IgD-negative memory B cell (primary cell): ENCODE data around the gene HPCAL1. TPM values are rescaled to one million over a fixed set of nuclear protein-coding genes. Genes with fewer than 3 reads are reported as not detected.

ENCODE experiments used
- H3K27ac Mint-ChIP-seq, 3 donors: one replicate each; pipeline ENCODE4 v1.8.0; 2020 to 2022; ENCODE audit warnings: mild to moderate bottlenecking in 3 of 3, mixed read lengths in 3 of 3, moderate library complexity in 1 of 3
- H3K27me3 Mint-ChIP-seq: one replicate; pipeline ENCODE4 v1.8.0; 2021; ENCODE audit warnings: mixed read lengths
- H3K36me3 Mint-ChIP-seq: one replicate; pipeline ENCODE4 v1.8.0; 2020; ENCODE audit warnings: mild to moderate bottlenecking, mixed read lengths
- H3K4me1 Mint-ChIP-seq, 3 donors: one replicate each; pipeline ENCODE4 v1.8.0; 2020 to 2022; ENCODE audit warnings: mixed read lengths in 3 of 3, mild to moderate bottlenecking in 1 of 3
- H3K4me3 Mint-ChIP-seq, 4 donors: one replicate each; pipeline ENCODE4 v1.8.0; 2020 to 2022; ENCODE audit warnings: mild to moderate bottlenecking in 4 of 4, mixed read lengths in 4 of 4, moderate library complexity in 3 of 4
- H3K9me3 Mint-ChIP-seq, 3 donors: one replicate each; pipeline ENCODE4 v1.8.0; 2020 to 2021; ENCODE audit warnings: mixed read lengths in 3 of 3, mild to moderate bottlenecking in 1 of 3
- polyA plus RNA-seq: library from polyadenylated mRNA; unstranded; fragments of 300-500 nt; fragmentation: Illumina TruSeq; gene quantifications from one replicate; pipeline ENCODE4 v1.2.3, GENCODE V29; 2021

The HPCAL1 gene
- polyA plus RNA-seq, 1 donor from 2014 or later, result 89.2 TPM

DNA sequence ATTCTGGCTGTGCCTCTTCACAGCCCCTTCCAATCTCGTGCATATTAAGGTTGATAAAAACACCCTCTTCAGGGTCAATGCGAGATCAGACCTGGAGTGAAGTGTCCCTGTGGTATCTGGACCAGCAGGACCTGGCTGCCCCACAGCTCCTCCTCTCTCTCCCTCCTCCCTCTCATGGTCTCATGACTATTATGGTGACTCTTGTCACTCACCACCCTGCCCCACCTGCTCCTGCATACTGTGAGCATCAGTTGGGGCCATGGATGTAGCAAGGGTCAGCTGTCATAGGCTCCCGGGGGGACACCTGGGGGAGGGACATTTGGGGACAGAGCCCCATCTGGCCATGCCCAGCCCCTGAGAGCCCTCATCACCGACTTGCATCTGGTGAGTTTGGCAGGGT, 95.2 kb downstream of the HPCAL1 start:
- H3K9me3 Mint-ChIP-seq, result no peaks in the 10 kb centered on the region
- peaks cover 22 to 36% (median 24%) of the 10 kb centered on the region in 3 donors for H3K4me1 Mint-ChIP-seq
- peak overlapping the region in 1 of 3 donors; percentile 51 for H3K27ac Mint-ChIP-seq
- H3K36me3 Mint-ChIP-seq, result peaks cover 1% of the 10 kb centered on the region
- peak overlapping the region in 1 of 4 donors; percentile 51 for H3K4me3 Mint-ChIP-seq
- H3K27me3 Mint-ChIP-seq, result no peaks in the 10 kb centered on the region

DNA sequence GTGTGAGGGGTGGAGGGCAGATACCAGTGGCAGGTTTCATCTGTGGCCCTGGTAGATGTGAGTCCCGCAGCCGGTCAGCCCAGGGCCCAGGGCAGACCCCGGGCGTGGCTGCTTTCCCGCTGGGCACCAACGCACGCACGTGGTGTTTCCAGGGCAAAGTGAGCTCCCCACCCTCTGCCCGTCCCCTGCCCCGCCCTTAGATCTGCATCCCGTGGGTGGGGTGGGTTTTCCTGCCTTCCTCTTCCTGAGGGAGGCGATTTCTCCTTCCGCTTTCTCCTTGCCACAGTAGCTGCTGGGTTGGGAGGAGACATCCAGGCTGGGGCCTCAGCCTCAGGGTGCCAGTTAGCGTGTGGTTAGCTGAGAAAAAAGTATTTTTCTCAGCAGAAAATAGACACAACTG, 95.8 kb downstream of the HPCAL1 start:
- H3K27ac Mint-ChIP-seq, result peak overlapping the region in 2 of 3 donors; percentile 86 to 87
- peaks cover 1% of the 10 kb centered on the region for H3K36me3 Mint-ChIP-seq
- H3K27me3 Mint-ChIP-seq, result no peaks in the 10 kb centered on the region
- no peaks in the 10 kb centered on the region for H3K9me3 Mint-ChIP-seq
- H3K4me1 Mint-ChIP-seq, result peaks cover 22 to 36% (median 22%) of the 10 kb centered on the region in 3 donors
- H3K4me3 Mint-ChIP-seq, result peak overlapping the region in 1 of 4 donors; percentile 82

DNA sequence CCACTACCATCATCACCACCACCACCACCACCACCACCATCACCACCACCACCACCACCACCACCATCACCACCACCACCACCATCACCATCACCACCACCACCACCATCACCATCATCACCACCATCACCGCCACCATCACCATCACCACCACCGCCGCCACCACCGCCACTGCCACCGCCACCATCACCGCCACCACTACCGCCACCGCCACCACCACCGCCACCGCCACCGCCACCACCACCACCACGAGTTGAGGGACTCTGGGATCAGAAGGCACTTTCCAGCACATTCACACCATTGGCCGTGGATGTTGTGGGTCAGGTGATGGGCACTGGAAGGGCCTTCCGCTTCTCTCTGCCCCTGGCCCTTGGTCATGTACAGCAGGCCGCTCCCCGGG, 96.7 kb downstream of the HPCAL1 start:
- Mint-ChIP-seq H3K36me3 (peaks cover 1% of the 10 kb centered on the region), H3K27me3 (no peaks in the 10 kb centered on the region), H3K9me3 (no peaks in the 10 kb centered on the region), H3K4me1 (peaks cover 21 to 34% (median 24%) of the 10 kb centered on the region in 3 donors), H3K4me3 (peak overlapping the region in 1 of 4 donors; percentile 79), H3K27ac (peak overlapping the region in 1 of 3 donors; percentile 91)

DNA sequence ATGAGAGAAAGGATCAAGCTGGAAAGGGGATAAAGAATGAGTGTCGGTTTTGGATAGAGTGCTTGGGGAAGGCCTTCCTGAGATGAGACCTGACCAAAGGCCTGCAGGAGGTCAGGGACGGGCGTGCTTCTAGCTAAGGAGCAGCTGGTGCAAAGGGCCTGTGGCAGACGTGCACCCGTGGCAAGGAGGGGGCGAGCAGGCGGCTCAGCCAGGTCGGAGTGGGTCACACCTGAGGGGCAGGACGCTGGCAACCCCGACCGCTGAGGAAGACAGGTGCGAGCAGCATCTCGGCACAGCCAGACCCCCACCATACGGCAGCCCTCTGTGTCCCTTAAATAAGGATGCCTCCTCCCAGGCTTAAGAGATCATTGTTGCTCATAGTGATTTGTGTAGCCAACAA, 97.3 kb downstream of the HPCAL1 start:
- no peaks in the 10 kb centered on the region for H3K27me3 Mint-ChIP-seq
- no peaks in the 10 kb centered on the region for H3K9me3 Mint-ChIP-seq
- H3K4me1 Mint-ChIP-seq, result peaks cover 20 to 32% (median 23%) of the 10 kb centered on the region in 3 donors
- H3K4me3 Mint-ChIP-seq, result peak overlapping the region in 2 of 4 donors; percentile 13 to 79
- H3K36me3 Mint-ChIP-seq, result peaks cover 1% of the 10 kb centered on the region
- H3K27ac Mint-ChIP-seq, result peak overlapping the region; percentile 55 to 93 (median 91)

DNA sequence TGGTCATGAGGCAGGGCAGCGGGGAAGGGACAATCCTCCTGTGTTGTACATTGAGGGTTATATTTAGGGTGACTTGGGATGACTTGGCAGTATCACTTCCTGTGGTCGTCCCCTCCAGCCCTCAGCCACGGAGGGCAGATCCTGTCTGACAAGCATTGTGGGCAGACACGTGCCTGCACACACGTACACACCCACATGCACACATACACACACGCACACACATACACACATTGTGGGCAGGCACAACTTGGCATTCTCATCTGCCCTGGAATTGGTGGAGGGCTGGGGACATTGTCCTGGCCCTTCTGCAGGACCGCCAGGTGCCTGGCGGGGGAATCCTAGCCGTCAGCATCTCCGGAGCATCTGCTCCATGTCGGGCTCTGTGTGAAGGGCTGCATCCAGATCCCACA, 97.9 kb downstream of the HPCAL1 start:
- H3K4me3 Mint-ChIP-seq, result peak overlapping the region in 2 of 4 donors; percentile 13 to 60
- peaks cover 16 to 28% (median 18%) of the 10 kb centered on the region in 3 donors for H3K4me1 Mint-ChIP-seq
- H3K27ac Mint-ChIP-seq, result peak overlapping the region; percentile 55 to 93 (median 82)
- H3K27me3 Mint-ChIP-seq, result no peaks in the 10 kb centered on the region
- H3K36me3 Mint-ChIP-seq, result peaks cover 1% of the 10 kb centered on the region
- H3K9me3 Mint-ChIP-seq, result no peaks in the 10 kb centered on the region

DNA sequence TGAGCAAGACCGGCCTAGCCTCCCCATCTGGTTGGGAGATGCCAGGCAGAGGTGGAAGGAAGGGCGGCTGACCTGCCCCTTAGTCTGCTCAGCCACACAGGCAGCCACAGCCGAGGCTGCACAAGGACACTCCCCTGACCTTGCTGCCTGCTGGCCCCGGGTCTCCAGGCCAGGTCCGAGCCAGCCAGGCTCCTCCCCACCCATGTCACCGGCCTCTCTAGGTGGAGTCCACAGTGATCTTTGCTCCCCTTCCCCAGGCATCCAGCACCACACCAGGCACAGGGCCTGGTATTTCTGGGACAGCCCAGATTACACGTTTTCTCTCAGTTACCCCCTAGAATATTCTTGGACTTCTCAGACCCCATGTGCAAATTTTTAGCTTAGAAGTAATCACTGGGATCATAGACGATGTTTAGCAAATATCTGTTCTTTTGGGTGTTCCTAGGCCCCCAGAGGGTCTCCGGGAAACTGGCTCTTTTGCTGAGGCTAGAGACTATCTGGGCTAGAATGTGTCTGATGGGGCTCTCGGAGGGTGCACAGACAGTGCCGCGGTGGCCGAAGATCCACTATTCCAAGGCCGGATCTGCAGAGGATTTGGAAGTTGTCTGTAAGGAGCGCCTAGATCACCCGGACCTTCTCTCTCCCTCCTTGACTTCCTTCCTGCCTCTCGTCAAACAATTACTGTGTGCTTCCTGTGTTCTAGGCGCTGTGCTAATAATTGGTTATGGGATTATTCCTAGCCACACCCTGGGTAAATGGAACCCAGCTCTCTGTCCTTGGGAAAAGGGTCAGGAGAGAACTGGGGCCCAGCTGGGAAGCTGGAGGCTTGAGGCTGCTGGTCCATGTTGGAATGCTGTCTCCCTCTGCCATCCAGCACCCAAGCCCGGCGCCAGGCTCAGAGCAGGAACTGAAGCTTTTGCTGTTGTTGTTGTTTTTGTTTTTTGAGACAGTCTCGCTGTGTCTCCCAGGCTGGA, 98.6 kb downstream of the HPCAL1 start:
- Mint-ChIP-seq H3K9me3 (no peaks in the 10 kb centered on the region), H3K27ac (peak overlapping the region; percentile 55 to 93 (median 90)), H3K4me1 (peaks cover 9 to 21% (median 11%) of the 10 kb centered on the region in 3 donors), H3K36me3 (no peaks in the 10 kb centered on the region), H3K27me3 (no peaks in the 10 kb centered on the region), H3K4me3 (peak overlapping the region in 3 of 4 donors; percentile 13 to 57 (median 39))

DNA sequence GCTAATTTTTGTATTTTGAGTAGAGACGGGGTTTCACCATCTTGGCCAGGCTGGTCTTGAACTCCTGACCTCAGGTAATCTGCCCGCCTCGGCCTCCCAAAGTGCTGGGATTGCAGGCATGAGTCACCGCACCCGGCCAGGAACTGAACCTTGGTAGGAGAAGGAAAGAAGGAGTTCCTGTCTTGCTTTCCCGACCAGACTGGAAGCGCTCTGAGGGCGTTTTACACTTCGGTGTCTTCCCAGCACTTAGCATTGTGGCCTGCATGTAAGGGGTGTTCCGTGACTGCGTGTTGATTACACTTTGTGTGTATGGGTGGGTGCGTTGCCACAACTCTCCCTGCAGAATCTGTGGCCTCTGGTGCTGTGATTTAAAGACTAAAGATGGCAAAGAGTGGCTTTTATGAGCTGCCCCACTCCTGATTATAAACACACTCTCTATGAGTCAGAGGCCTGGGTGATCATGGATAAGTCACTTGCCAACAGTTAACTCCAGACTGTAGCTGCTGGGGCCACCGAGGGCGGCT, 99.4 kb downstream of the HPCAL1 start:
- H3K4me1 Mint-ChIP-seq, result peaks cover 14 to 26% (median 17%) of the 10 kb centered on the region in 3 donors
- peak overlapping the region in 2 of 3 donors; percentile 10 to 90 for H3K27ac Mint-ChIP-seq
- H3K36me3 Mint-ChIP-seq, result no peaks in the 10 kb centered on the region
- H3K4me3 Mint-ChIP-seq, result peak overlapping the region in 1 of 4 donors; percentile 12
- H3K9me3 Mint-ChIP-seq, result no peaks in the 10 kb centered on the region
- no peaks in the 10 kb centered on the region for H3K27me3 Mint-ChIP-seq

DNA sequence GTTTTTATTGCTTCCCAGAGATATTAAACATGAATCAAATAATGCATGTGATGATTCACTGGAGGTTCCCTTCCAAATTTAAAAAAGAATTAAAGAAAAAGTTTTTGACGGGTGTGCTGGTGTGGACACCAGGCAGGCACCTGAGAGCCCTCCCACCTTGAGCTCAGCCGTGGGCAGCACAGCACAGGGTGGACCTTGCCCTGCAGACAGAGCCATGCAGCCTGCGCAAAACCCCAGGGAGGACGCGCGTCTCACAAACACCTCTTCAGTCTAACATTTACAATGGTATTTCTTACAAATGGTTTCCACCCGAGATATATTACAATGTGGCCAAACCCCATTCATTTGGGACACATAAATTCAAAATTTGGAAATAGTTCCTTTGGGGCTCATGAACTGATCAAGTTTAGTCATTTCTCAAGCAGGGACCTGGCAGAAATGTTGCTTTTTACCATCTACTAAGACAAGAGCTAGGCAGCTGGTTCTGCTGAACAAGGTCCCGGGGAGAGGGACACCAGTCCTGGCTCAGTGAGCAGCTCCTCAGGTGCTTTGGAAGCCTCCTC, 100.0 kb downstream of the HPCAL1 start:
- H3K4me3 Mint-ChIP-seq, result peak overlapping the region in 1 of 4 donors; percentile 27

DNA sequence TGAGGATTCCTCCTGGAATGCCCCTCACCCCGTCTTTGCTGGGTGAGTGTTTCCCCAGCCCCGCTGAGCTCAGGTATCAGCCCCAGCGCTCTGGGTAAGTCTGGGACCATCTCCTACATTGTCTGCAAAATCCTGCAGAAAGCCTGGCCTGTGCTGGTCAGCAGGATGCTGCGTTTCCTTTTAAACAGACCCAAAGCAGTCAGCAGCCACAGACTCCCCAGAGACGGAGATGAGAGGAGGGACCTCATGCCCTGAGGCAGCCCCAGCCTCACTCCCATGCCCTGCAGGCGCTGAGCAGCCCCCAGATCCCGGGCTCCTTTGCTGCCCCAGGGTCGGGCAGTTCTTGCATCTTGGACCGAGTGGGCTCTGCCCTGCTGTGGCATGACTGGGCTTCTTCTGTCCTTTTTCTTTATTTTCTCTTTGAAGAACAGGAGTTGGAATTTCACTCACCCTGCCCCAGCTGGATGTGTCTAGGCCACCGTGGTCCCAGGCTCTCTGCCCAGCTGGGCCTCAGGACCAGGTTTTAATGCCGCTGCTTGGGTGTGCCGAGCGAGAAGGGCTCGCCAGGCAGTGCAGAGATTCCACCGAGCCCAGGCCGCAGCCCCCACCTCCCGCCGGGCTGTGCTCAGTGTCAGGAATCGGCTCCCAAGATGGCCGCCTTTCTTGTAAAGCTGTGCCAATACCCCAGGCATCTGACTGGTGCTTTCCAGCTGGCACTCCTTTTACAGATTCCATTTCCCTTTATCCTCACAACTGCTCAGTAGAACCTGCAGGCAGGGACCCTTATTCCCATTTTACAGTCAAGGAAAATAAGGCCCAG, 101.8 kb downstream of the HPCAL1 start:
- no peaks in the 10 kb centered on the region for H3K36me3 Mint-ChIP-seq
- H3K4me1 Mint-ChIP-seq, result peaks cover 32 to 45% (median 39%) of the 10 kb centered on the region in 3 donors
- no peak overlapping the region for H3K4me3 Mint-ChIP-seq
- no peaks in the 10 kb centered on the region for H3K27me3 Mint-ChIP-seq
- no peaks in the 10 kb centered on the region for H3K9me3 Mint-ChIP-seq
- H3K27ac Mint-ChIP-seq, result peak overlapping the region in 2 of 3 donors; percentile 25 to 65

More for the DNA sequence above, 100.0 kb downstream of the HPCAL1 start:
- H3K4me1 Mint-ChIP-seq, result peaks cover 20 to 32% (median 23%) of the 10 kb centered on the region in 3 donors
- no peaks in the 10 kb centered on the region for H3K27me3 Mint-ChIP-seq
- no peaks in the 10 kb centered on the region for H3K9me3 Mint-ChIP-seq
- no peak overlapping the region for H3K27ac Mint-ChIP-seq
- no peaks in the 10 kb centered on the region for H3K36me3 Mint-ChIP-seq

DNA sequence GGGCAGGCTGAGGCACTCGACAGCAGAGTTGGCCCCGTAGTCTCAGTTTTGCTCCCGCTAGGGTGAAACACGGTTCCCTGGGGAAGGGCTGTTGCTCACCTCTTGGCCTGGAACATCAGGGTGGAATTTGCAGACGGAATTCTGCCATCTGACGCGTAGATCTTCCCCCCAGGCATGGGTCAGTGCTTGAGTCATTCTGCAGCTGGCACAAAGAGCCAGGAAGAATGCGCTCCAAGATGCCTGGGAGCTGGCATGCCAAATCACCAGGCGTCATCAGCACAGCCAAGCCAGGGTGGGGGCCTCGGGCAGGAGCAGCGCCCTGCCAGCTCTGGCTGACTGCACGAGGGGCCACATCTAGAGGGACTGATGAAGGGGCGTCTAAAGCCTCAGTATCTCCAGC, 102.7 kb downstream of the HPCAL1 start:
- Mint-ChIP-seq H3K4me1 (peaks cover 39 to 49% (median 46%) of the 10 kb centered on the region in 3 donors), H3K27ac (peak overlapping the region in 1 of 3 donors; percentile 31)

DNA sequence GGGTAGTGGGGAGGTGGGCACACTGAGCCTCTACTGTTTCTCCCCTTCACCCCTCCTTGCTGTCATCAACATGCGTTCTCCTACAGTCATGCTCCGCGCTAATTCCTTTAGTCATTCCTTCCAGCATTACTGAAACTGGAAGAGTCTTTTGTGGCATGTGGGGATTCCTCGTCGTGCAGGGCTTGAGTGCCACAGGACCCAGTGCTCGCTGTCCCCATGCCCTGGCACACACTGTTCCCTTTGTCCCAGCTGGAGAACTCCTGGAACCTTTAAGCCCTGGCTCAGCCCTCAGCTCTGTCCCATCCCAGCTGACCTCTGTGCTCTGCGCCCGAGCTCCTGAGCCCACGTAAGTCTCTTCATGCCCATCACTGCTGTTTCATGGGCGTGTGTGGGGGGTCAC, 103.3 kb downstream of the HPCAL1 start:
- H3K9me3 Mint-ChIP-seq, result no peaks in the 10 kb centered on the region
- H3K4me1 Mint-ChIP-seq, result peaks cover 42 to 49% (median 48%) of the 10 kb centered on the region in 3 donors
- H3K36me3 Mint-ChIP-seq, result no peaks in the 10 kb centered on the region
- H3K4me3 Mint-ChIP-seq, result no peak overlapping the region
- no peak overlapping the region for H3K27ac Mint-ChIP-seq
- H3K27me3 Mint-ChIP-seq, result no peaks in the 10 kb centered on the region

More for the DNA sequence above, 102.7 kb downstream of the HPCAL1 start:
- Mint-ChIP-seq H3K4me3 (no peak overlapping the region), H3K27me3 (no peaks in the 10 kb centered on the region), H3K9me3 (no peaks in the 10 kb centered on the region), H3K36me3 (no peaks in the 10 kb centered on the region)

DNA sequence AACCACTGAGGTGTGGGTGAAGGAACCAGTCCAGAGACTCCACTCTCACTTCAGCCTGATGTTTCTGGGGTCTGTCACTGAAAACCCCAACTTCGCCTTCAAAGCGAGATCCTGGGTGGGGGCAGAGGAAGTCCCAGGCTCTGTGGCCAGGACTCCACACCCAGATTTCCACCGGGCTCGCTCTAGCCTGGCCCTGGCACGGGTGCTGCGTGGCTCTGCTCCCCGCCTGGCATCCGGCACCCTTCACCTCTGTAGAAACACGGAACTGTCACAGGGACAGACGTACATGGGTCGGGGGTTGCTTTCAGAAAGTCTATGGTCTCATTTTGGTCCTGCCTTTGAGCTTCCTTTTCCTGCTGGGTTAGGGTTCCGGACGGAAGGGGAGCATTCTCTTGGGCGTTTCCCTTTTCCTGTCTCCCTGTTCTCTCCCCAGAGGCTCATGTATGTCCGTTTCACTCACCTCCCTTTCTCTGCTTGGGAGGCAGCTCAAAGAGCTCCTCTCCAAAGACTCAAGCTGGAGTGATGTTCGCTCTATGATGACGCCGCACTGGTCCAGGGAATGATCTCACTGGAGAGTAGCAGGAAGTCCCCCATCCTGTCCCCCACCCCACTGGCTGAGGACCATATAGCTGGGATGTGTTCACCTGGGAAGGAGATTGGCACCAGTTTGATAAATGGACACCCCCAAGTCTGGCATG, 103.9 kb downstream of the HPCAL1 start:
- Mint-ChIP-seq H3K4me1 (peaks cover 39 to 45% (median 43%) of the 10 kb centered on the region in 3 donors), H3K27me3 (no peaks in the 10 kb centered on the region), H3K36me3 (no peaks in the 10 kb centered on the region), H3K4me3 (peak overlapping the region in 1 of 4 donors; percentile 38), H3K9me3 (no peaks in the 10 kb centered on the region), H3K27ac (peak overlapping the region in 2 of 3 donors; percentile 83 to 95)

DNA sequence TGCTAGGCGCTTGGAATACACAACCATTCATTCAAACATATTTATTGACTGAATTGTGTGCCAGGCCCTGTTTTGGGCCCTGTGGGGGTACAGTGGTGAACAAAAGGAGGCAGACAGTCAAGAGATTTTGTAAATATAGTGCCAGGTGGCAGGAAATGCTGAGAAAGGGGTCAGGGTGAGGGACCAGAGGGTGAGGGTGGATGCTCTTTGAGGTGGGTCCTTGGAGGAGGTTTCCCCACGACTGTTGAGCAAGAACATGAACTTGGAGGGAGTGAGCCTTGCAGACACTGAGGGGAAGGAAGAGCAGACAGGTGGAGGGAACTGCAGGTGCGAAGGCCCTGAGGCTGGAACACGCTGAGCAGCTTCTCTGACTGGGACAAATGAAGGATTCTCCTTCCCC, 104.7 kb downstream of the HPCAL1 start:
- Mint-ChIP-seq H3K4me3 (peak overlapping the region in 3 of 4 donors; percentile 81 to 96 (median 89)), H3K27ac (peak overlapping the region; percentile 83 to 96 (median 95)), H3K4me1 (peaks cover 39 to 48% (median 44%) of the 10 kb centered on the region in 3 donors), H3K9me3 (no peaks in the 10 kb centered on the region), H3K36me3 (no peaks in the 10 kb centered on the region), H3K27me3 (no peaks in the 10 kb centered on the region)
